ENCODE measurements around the gene USP47.

GRCh38 chr11:11993839-11994238, 152.1 kb downstream of the USP47 start:
- TF ChIP-seq BHLHE40 (IDR thresholded peaks at IDR 0.05; ENCODE audit: low read length) = no peak
- no peak for TF ChIP-seq TFAP4 (CRISPR knock-in tag; IDR thresholded peaks at IDR 0.05; ENCODE audit: borderline replicate concordance)
- TF ChIP-seq CBX5 (IDR thresholded peaks at IDR 0.05; ENCODE audit: borderline replicate concordance, low read depth) = no peak
